ENCODE measurements around the gene PCDH9. TPM values are rescaled to one million over a fixed set of nuclear protein-coding genes. Genes with fewer than 3 reads are reported as not detected.

Gene PCDH9
- total RNA-seq, 1 donor from 2014 or later = 14.7 TPM

GRCh38 chr13:66537417-66537816 is 692.7 kb downstream of the PCDH9 start:
- no peak for DNase-seq
- no peak for TF ChIP-seq CTCF (IDR thresholded peaks at IDR 0.05; ENCODE audit: borderline replicate concordance)
- no peaks in the 10 kb centered on the region for H3K36me3 ChIP-seq
- H3K9me3 ChIP-seq (replicated peaks) = no peaks in the 10 kb centered on the region
- H3K27ac ChIP-seq (replicated peaks) = no peak overlapping the region
- H3K4me1 ChIP-seq = no peaks in the 10 kb centered on the region
- no peaks in the 10 kb centered on the region for H3K27me3 ChIP-seq (ENCODE audit: low read depth)
- intact Hi-C loops (cut with micrococcal nuclease) = no loop called here
- no peak overlapping the region for H3K4me3 ChIP-seq

GRCh38 chr13:66536746-66537145 is 693.4 kb downstream of the PCDH9 start:
- intact Hi-C loops (cut with micrococcal nuclease) = no loop called here
- TF ChIP-seq CTCF (IDR thresholded peaks at IDR 0.05; ENCODE audit: borderline replicate concordance) = no peak
- no peak for DNase-seq

GRCh38 chr13:66534561-66534960 is 695.6 kb downstream of the PCDH9 start:
- Histone ChIP-seq H3K27me3 (ENCODE audit: low read depth) (no peaks in the 10 kb centered on the region), H3K9me3 (replicated peaks) (no peaks in the 10 kb centered on the region), H3K36me3 (no peaks in the 10 kb centered on the region), H3K4me3 (no peak overlapping the region), H3K4me1 (no peaks in the 10 kb centered on the region), H3K27ac (replicated peaks) (no peak overlapping the region)
- no peak for TF ChIP-seq CTCF (IDR thresholded peaks at IDR 0.05; ENCODE audit: borderline replicate concordance)
- no peak for DNase-seq
- intact Hi-C loops (cut with micrococcal nuclease) = no loop called here

More at GRCh38 chr13:66536746-66537145, 693.4 kb downstream of the PCDH9 start:
- no peaks in the 10 kb centered on the region for H3K36me3 ChIP-seq
- H3K4me1 ChIP-seq = no peaks in the 10 kb centered on the region
- no peak overlapping the region for H3K4me3 ChIP-seq
- no peaks in the 10 kb centered on the region for H3K27me3 ChIP-seq (ENCODE audit: low read depth)
- no peaks in the 10 kb centered on the region for H3K9me3 ChIP-seq (replicated peaks)
- no peak overlapping the region for H3K27ac ChIP-seq (replicated peaks)

GRCh38 chr13:66532845-66533244 is 697.3 kb downstream of the PCDH9 start:
- Histone ChIP-seq H3K4me3 (no peak overlapping the region), H3K4me1 (no peaks in the 10 kb centered on the region), H3K36me3 (no peaks in the 10 kb centered on the region), H3K27ac (replicated peaks) (no peak overlapping the region), H3K9me3 (replicated peaks) (no peaks in the 10 kb centered on the region), H3K27me3 (ENCODE audit: low read depth) (no peaks in the 10 kb centered on the region)
- no peak for TF ChIP-seq CTCF (IDR thresholded peaks at IDR 0.05; ENCODE audit: borderline replicate concordance)
- intact Hi-C loops (cut with micrococcal nuclease) = no loop called here
- no peak for DNase-seq

- no peak for DNase-seq
- no peak for TF ChIP-seq CTCF (IDR thresholded peaks at IDR 0.05; ENCODE audit: borderline replicate concordance)
- H3K27me3 ChIP-seq (ENCODE audit: low read depth) = no peaks in the 10 kb centered on the region
- no peak overlapping the region for H3K27ac ChIP-seq (replicated peaks)
- H3K9me3 ChIP-seq (replicated peaks) = no peaks in the 10 kb centered on the region
- H3K4me3 ChIP-seq = no peak overlapping the region
- H3K4me1 ChIP-seq = no peaks in the 10 kb centered on the region
- intact Hi-C loops (cut with micrococcal nuclease) = no loop called here
- no peaks in the 10 kb centered on the region for H3K36me3 ChIP-seq
Observed at GRCh38 chr13:66532146-66532545, 698.0 kb downstream of the PCDH9 start.

GRCh38 chr13:66530686-66531085 is 699.5 kb downstream of the PCDH9 start:
- H3K36me3 ChIP-seq = no peaks in the 10 kb centered on the region
- H3K9me3 ChIP-seq (replicated peaks) = no peaks in the 10 kb centered on the region
- H3K4me1 ChIP-seq = no peaks in the 10 kb centered on the region
- H3K27me3 ChIP-seq (ENCODE audit: low read depth) = no peaks in the 10 kb centered on the region
- intact Hi-C loops (cut with micrococcal nuclease) = no loop called here
- H3K27ac ChIP-seq (replicated peaks) = no peak overlapping the region
- H3K4me3 ChIP-seq = no peak overlapping the region
- no peak for DNase-seq
- TF ChIP-seq CTCF (IDR thresholded peaks at IDR 0.05; ENCODE audit: borderline replicate concordance) = no peak
